ENCODE measurements around the gene ALDH1B1.
A peak's percentile ranks its signal among the peaks of the same experiment; 100 is the strongest.

The ALDH1B1 gene

DNA sequence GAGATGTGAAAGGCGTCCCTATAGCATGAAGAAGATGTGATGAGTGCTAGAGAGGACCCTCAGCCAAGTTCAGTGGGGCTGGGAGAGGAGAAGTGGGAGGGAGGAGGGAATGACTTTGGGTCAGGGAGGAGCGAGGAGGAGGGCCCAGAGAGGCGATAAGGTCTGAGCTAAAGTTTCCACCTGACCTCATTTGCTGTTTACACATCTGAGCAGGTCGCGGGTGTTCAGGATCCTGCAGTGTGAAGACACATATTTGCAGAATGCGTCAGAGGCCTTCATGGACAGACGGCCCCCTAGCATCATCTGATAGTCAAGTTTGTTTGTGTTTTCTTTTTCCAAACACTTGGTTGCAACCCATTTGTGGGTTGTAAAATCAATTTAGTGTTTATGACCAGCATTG lies 50.7 kb downstream of the ALDH1B1 start:
- H3K79me1 ChIP-seq (ENCODE audit: low read length), result no peaks in the 10 kb centered on the region
- H3K4me3 ChIP-seq (ENCODE audit: low read length), result no peak overlapping the region

DNA sequence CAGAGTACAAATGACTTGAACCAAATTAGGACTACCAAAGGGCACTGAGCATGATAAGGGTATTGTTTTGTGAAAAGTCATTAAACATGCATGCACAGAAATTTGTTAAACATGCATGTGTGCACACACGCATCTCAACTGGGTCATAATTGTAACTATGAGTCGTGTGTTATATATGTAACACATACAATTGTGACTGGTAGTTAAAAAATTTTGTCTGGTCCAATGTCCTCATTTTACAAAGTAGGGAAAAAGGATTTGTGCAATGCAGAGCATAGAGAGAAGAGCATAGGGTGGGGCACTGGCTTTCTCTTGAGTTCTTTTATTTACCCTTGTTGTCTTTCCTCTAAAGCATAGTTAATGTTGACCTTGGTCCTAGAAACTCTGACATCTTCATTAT lies 51.1 kb downstream of the ALDH1B1 start:
- DNase-seq, result no peak
- no peak overlapping the region for H4K8ac ChIP-seq (ENCODE audit: low read depth, low read length)
- H3K9ac ChIP-seq (ENCODE audit: low read length), result no peak overlapping the region

More for the DNA sequence above, 50.7 kb downstream of the ALDH1B1 start:
- Histone ChIP-seq H3K27me3 (ENCODE audit: insufficient read depth, low read length, poor library complexity) (no peaks in the 10 kb centered on the region), H2BK5ac (ENCODE audit: low read length) (no peak overlapping the region), H3K79me2 (ENCODE audit: control insufficient read depth, insufficient read depth, low read length) (no peaks in the 10 kb centered on the region), H3K36me3 (ENCODE audit: control insufficient read depth, insufficient read depth, low read length) (no peaks in the 10 kb centered on the region), H4K8ac (ENCODE audit: low read depth, low read length) (no peak overlapping the region), H3K4me1 (ENCODE audit: control insufficient read depth, low read depth, low read length) (no peaks in the 10 kb centered on the region), H3K9ac (ENCODE audit: low read length) (no peak overlapping the region), H3K4me2 (ENCODE audit: low read length) (no peak overlapping the region), H4K5ac (ENCODE audit: low read length) (no peak overlapping the region), H3K23ac (ENCODE audit: low read length) (no peak overlapping the region), H3K56ac (ENCODE audit: low read length) (no peak overlapping the region), H2BK120ac (ENCODE audit: low read depth, low read length) (no peak overlapping the region), H3K4ac (ENCODE audit: low read depth, low read length) (no peak overlapping the region), H3K27ac (ENCODE audit: low read depth, low read length) (no peak overlapping the region), H3K18ac (ENCODE audit: low read length) (no peak overlapping the region), H2AK5ac (ENCODE audit: low read length) (no peak overlapping the region), H2BK15ac (replicated peaks; ENCODE audit: low read depth) (no peak overlapping the region)
- WGBS (ENCODE audit: extremely low coverage, insufficient coverage, low lambda C conversion rate), result no CpG with 5 or more reads among the region's 7 CpGs
- peak; percentile 47 for DNase-seq

DNA sequence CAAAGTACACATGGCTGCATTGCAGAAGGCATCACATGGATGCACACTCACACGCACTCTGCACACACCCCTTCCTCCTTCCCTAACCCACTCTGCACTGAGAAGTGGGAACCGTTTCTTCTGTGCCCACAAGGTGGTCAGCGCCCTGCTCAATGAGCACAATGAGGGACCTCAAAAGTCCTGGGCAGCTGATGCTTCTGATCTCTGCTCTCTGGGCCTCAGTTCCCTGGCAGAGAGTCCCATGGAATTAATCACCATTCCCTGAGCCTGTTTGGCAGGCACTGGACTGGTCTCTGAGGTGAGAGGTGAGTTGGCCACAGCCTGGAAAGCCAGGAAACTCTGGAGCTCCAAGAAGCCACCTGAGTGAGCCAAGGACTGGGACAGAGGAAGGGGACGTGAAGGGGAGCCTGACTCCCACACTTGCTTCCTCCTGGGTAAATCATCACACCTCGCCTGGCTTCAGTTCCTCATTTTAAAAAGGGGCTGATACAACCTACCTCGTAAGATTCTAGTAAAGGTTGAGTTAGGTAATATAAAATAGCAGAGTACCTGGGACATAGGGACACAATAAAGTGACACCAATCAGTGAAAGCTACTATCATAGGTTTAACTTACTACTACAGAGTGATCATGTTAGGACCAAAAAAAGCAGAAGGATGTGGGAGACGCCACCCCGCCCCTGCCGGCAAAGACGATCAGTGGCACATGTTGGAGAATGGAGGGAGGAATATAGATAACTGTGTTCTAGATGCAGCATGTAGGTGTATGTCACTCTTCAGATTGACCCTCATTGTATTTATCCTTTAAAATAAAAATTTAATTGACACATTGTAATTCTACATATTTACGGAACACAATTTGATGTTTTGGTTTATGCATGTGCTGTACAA lies 52.9 kb downstream of the ALDH1B1 start:
- DNase-seq, result no peak

More for the DNA sequence above, 51.1 kb downstream of the ALDH1B1 start:
- H3K27me3 ChIP-seq (ENCODE audit: insufficient read depth, low read length, poor library complexity), result no peaks in the 10 kb centered on the region
- no peaks in the 10 kb centered on the region for H3K36me3 ChIP-seq (ENCODE audit: control insufficient read depth, insufficient read depth, low read length)
- no peak overlapping the region for H4K5ac ChIP-seq (ENCODE audit: low read length)
- H3K79me2 ChIP-seq (ENCODE audit: control insufficient read depth, insufficient read depth, low read length), result no peaks in the 10 kb centered on the region
- no peak overlapping the region for H2BK15ac ChIP-seq (replicated peaks; ENCODE audit: low read depth)
- no CpG with 5 or more reads among the region's 2 CpGs for WGBS (ENCODE audit: extremely low coverage, insufficient coverage, low lambda C conversion rate)
- H2AK5ac ChIP-seq (ENCODE audit: low read length), result no peak overlapping the region
- no peak overlapping the region for H3K23ac ChIP-seq (ENCODE audit: low read length)
- H3K4ac ChIP-seq (ENCODE audit: low read depth, low read length), result no peak overlapping the region
- no peak overlapping the region for H3K18ac ChIP-seq (ENCODE audit: low read length)
- no peak overlapping the region for H3K4me3 ChIP-seq (ENCODE audit: low read length)
- H2BK5ac ChIP-seq (ENCODE audit: low read length), result no peak overlapping the region
- H2BK120ac ChIP-seq (ENCODE audit: low read depth, low read length), result no peak overlapping the region
- no peaks in the 10 kb centered on the region for H3K79me1 ChIP-seq (ENCODE audit: low read length)
- no peak overlapping the region for H3K4me2 ChIP-seq (ENCODE audit: low read length)
- H3K56ac ChIP-seq (ENCODE audit: low read length), result no peak overlapping the region
- no peak overlapping the region for H3K27ac ChIP-seq (ENCODE audit: low read depth, low read length)
- no peaks in the 10 kb centered on the region for H3K4me1 ChIP-seq (ENCODE audit: control insufficient read depth, low read depth, low read length)

DNA sequence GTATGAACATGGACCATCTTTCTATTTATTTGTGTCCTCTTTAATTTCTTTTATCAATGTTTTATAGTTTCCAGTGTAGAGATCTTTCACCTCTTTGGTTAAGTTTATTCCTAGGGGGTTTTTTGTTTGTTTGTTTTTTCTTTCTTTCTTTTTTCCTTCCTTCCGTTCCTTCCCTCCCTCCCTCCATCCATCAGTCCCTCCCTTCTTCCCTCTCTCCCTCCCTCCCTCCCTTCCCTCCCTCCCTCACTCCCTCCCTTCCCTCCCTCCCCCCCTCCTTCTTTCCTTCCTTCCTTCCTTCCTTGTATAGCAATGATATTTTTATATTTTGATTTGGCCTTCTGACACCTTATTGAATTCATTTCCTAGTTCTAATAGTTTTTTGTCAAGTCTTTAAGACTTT lies 55.2 kb downstream of the ALDH1B1 start:
- H4K8ac ChIP-seq (ENCODE audit: low read depth, low read length), result no peak overlapping the region
- H3K56ac ChIP-seq (ENCODE audit: low read length), result no peak overlapping the region
- H3K79me2 ChIP-seq (ENCODE audit: control insufficient read depth, insufficient read depth, low read length), result no peaks in the 10 kb centered on the region
- no peak overlapping the region for H2BK120ac ChIP-seq (ENCODE audit: low read depth, low read length)
- WGBS (ENCODE audit: extremely low coverage, insufficient coverage, low lambda C conversion rate), result no CpG with 5 or more reads among the region's 1 CpG
- no peak for DNase-seq
- no peak overlapping the region for H3K23ac ChIP-seq (ENCODE audit: low read length)
- no peaks in the 10 kb centered on the region for H3K4me1 ChIP-seq (ENCODE audit: control insufficient read depth, low read depth, low read length)
- no peak overlapping the region for H4K5ac ChIP-seq (ENCODE audit: low read length)
- no peak overlapping the region for H3K4ac ChIP-seq (ENCODE audit: low read depth, low read length)
- no peak overlapping the region for H3K4me3 ChIP-seq (ENCODE audit: low read length)
- H3K27ac ChIP-seq (ENCODE audit: low read depth, low read length), result no peak overlapping the region
- H3K36me3 ChIP-seq (ENCODE audit: control insufficient read depth, insufficient read depth, low read length), result no peaks in the 10 kb centered on the region
- no peaks in the 10 kb centered on the region for H3K27me3 ChIP-seq (ENCODE audit: insufficient read depth, low read length, poor library complexity)
- H2BK5ac ChIP-seq (ENCODE audit: low read length), result no peak overlapping the region
- no peak overlapping the region for H3K4me2 ChIP-seq (ENCODE audit: low read length)
- H2AK5ac ChIP-seq (ENCODE audit: low read length), result no peak overlapping the region
- H3K9ac ChIP-seq (ENCODE audit: low read length), result no peak overlapping the region
- H2BK15ac ChIP-seq (replicated peaks; ENCODE audit: low read depth), result no peak overlapping the region
- no peak overlapping the region for H3K18ac ChIP-seq (ENCODE audit: low read length)
- H3K79me1 ChIP-seq (ENCODE audit: low read length), result no peaks in the 10 kb centered on the region

More for the DNA sequence above, 52.9 kb downstream of the ALDH1B1 start:
- Histone ChIP-seq H3K4me2 (ENCODE audit: low read length) (no peak overlapping the region), H3K36me3 (ENCODE audit: control insufficient read depth, insufficient read depth, low read length) (no peaks in the 10 kb centered on the region), H3K23ac (ENCODE audit: low read length) (no peak overlapping the region), H3K56ac (ENCODE audit: low read length) (no peak overlapping the region), H3K27ac (ENCODE audit: low read depth, low read length) (no peak overlapping the region), H4K5ac (ENCODE audit: low read length) (no peak overlapping the region), H3K18ac (ENCODE audit: low read length) (no peak overlapping the region), H3K27me3 (ENCODE audit: insufficient read depth, low read length, poor library complexity) (no peaks in the 10 kb centered on the region), H3K4me3 (ENCODE audit: low read length) (no peak overlapping the region), H3K9ac (ENCODE audit: low read length) (no peak overlapping the region), H3K4ac (ENCODE audit: low read depth, low read length) (no peak overlapping the region), H2BK5ac (ENCODE audit: low read length) (no peak overlapping the region), H3K79me1 (ENCODE audit: low read length) (no peaks in the 10 kb centered on the region), H2BK120ac (ENCODE audit: low read depth, low read length) (no peak overlapping the region), H2BK15ac (replicated peaks; ENCODE audit: low read depth) (no peak overlapping the region), H4K8ac (ENCODE audit: low read depth, low read length) (no peak overlapping the region), H2AK5ac (ENCODE audit: low read length) (no peak overlapping the region), H3K79me2 (ENCODE audit: control insufficient read depth, insufficient read depth, low read length) (no peaks in the 10 kb centered on the region), H3K4me1 (ENCODE audit: control insufficient read depth, low read depth, low read length) (no peaks in the 10 kb centered on the region)
- WGBS (ENCODE audit: extremely low coverage, insufficient coverage, low lambda C conversion rate), result no CpG with 5 or more reads among the region's 11 CpGs
